HK-2 (cell line): ENCODE measurements around the gene DDX6.

Source experiments
- DNase-seq: peaks from one replicate; pipeline ENCODE4 v3.0.0-alpha.2; 2018; ENCODE audit not compliant: unreplicated experiment

The DDX6 gene

GRCh38 chr11:118699506-118700220 lies 91.3 kb downstream of the DDX6 start:
- no peak for DNase-seq
